Effector memory CD4-positive, alpha-beta T cell (primary cell): ENCODE measurements around the gene TRIM63.

Experiments
- DNase-seq, 3 donors: peaks; one replicate each; pipeline ENCODE4 v3.0.0-alpha.2; 2020
- H3K27ac ChIP-seq: 2 replicates; pipeline ENCODE4 v1.7.0; 2013; ENCODE audit warnings: mild to moderate bottlenecking, low read length, moderate library complexity; ENCODE audit not compliant: insufficient read depth, poor library complexity, severe bottlenecking
- H3K27me3 ChIP-seq: replicated peaks from 2 replicates; pipeline ENCODE4 v1.7.0; 2013; ENCODE audit warnings: mild to moderate bottlenecking, low read length; ENCODE audit not compliant: insufficient read depth, control insufficient read depth, poor library complexity, severe bottlenecking
- H3K36me3 ChIP-seq: 2 replicates; pipeline ENCODE4 v1.7.0; 2013; ENCODE audit warnings: mild to moderate bottlenecking, low read length, moderate library complexity; ENCODE audit not compliant: control insufficient read depth, insufficient read depth
- H3K4me1 ChIP-seq: 2 replicates; pipeline ENCODE4 v1.7.0; 2013; ENCODE audit warnings: low read length, mild to moderate bottlenecking; ENCODE audit not compliant: control insufficient read depth, insufficient read depth, poor library complexity, severe bottlenecking
- H3K4me3 ChIP-seq: 2 replicates; pipeline ENCODE4 v1.7.0; 2013; ENCODE audit warnings: low read length, low read depth, mild to moderate bottlenecking; ENCODE audit not compliant: insufficient read depth, poor library complexity, severe bottlenecking
- H3K9me3 ChIP-seq: 2 replicates; pipeline ENCODE4 v1.7.0; 2013; ENCODE audit warnings: mild to moderate bottlenecking, low read length, moderate library complexity; ENCODE audit not compliant: control insufficient read depth

Gene TRIM63

GRCh38 chr1:26045722-26046245 is 21.6 kb downstream of the TRIM63 start, which contains the start of gene SLC30A2:
SLC30A2 (minus strand) TSS chr1:26046118; CDS start chr1:26045896, 222 bp downstream.
- no peak within 1 kb of the TSS for H3K27ac ChIP-seq
- no peaks in the 10 kb centered on the region for H3K9me3 ChIP-seq
- H3K27me3 ChIP-seq = peaks cover 35% of the 10 kb centered on the region
- H3K4me3 ChIP-seq = no peak within 1 kb of the TSS
- no peaks in the 10 kb centered on the region for H3K36me3 ChIP-seq
- peaks cover 3% of the 10 kb centered on the region for H3K4me1 ChIP-seq
- DNase-seq = no peak

- Histone ChIP-seq H3K4me3 (no peak overlapping the region), H3K36me3 (no peaks in the 10 kb centered on the region), H3K9me3 (no peaks in the 10 kb centered on the region), H3K4me1 (peaks cover 3% of the 10 kb centered on the region), H3K27me3 (peaks cover 35% of the 10 kb centered on the region), H3K27ac (no peak overlapping the region)
- DNase-seq = no peak
These were observed 22.3 kb downstream of the TRIM63 start for GRCh38 chr1:26044971-26045721.

- Histone ChIP-seq H3K4me1 (peaks cover 3% of the 10 kb centered on the region), H3K9me3 (no peaks in the 10 kb centered on the region), H3K27me3 (peaks cover 35% of the 10 kb centered on the region), H3K27ac (no peak overlapping the region), H3K4me3 (no peak overlapping the region), H3K36me3 (no peaks in the 10 kb centered on the region)
- no peak for DNase-seq
These were observed 23.0 kb downstream of the TRIM63 start for GRCh38 chr1:26044414-26044813.

GRCh38 chr1:26043765-26044164 is 23.7 kb downstream of the TRIM63 start:
- no peak overlapping the region for H3K27ac ChIP-seq
- H3K4me1 ChIP-seq = peaks cover 3% of the 10 kb centered on the region
- no peak for DNase-seq
- H3K36me3 ChIP-seq = no peaks in the 10 kb centered on the region
- no peaks in the 10 kb centered on the region for H3K9me3 ChIP-seq
- H3K27me3 ChIP-seq = peaks cover 35% of the 10 kb centered on the region
- no peak overlapping the region for H3K4me3 ChIP-seq

- no peak for DNase-seq
- H3K4me3 ChIP-seq = no peak overlapping the region
- peaks cover 26% of the 10 kb centered on the region for H3K27me3 ChIP-seq
- no peak overlapping the region for H3K27ac ChIP-seq
- H3K9me3 ChIP-seq = no peaks in the 10 kb centered on the region
- peaks cover 3% of the 10 kb centered on the region for H3K4me1 ChIP-seq
- no peaks in the 10 kb centered on the region for H3K36me3 ChIP-seq
These were observed 25.5 kb downstream of the TRIM63 start for GRCh38 chr1:26041978-26042377.

GRCh38 chr1:26041401-26041800 is 26.0 kb downstream of the TRIM63 start:
- Histone ChIP-seq H3K27ac (no peak overlapping the region), H3K36me3 (no peaks in the 10 kb centered on the region), H3K27me3 (peaks cover 20% of the 10 kb centered on the region), H3K4me3 (no peak overlapping the region), H3K4me1 (peaks cover 3% of the 10 kb centered on the region), H3K9me3 (no peaks in the 10 kb centered on the region)
- DNase-seq = no peak

GRCh38 chr1:26038904-26039303 is 28.5 kb downstream of the TRIM63 start:
- peaks cover 4% of the 10 kb centered on the region for H3K27me3 ChIP-seq

GRCh38 chr1:26038477-26038876 is 29.0 kb downstream of the TRIM63 start:
- Histone ChIP-seq H3K4me1 (peaks cover 9% of the 10 kb centered on the region), H3K27ac (no peak overlapping the region), H3K9me3 (no peaks in the 10 kb centered on the region), H3K36me3 (no peaks in the 10 kb centered on the region), H3K4me3 (no peak overlapping the region), H3K27me3 (peaks cover 4% of the 10 kb centered on the region)
- no peak for DNase-seq

More at GRCh38 chr1:26038904-26039303, 28.5 kb downstream of the TRIM63 start:
- Histone ChIP-seq H3K4me1 (peaks cover 9% of the 10 kb centered on the region), H3K9me3 (no peaks in the 10 kb centered on the region), H3K4me3 (no peak overlapping the region), H3K27ac (no peak overlapping the region), H3K36me3 (no peaks in the 10 kb centered on the region)
- no peak for DNase-seq

- Histone ChIP-seq H3K4me3 (no peak overlapping the region), H3K27me3 (peaks cover 4% of the 10 kb centered on the region)
These were observed 29.5 kb downstream of the TRIM63 start for GRCh38 chr1:26037904-26038303.

GRCh38 chr1:26036756-26037281 is 30.6 kb downstream of the TRIM63 start:
- H3K9me3 ChIP-seq = no peaks in the 10 kb centered on the region
- no peak for DNase-seq
- H3K4me1 ChIP-seq = peaks cover 9% of the 10 kb centered on the region
- no peaks in the 10 kb centered on the region for H3K27me3 ChIP-seq
- no peak overlapping the region for H3K27ac ChIP-seq
- no peaks in the 10 kb centered on the region for H3K36me3 ChIP-seq
- no peak overlapping the region for H3K4me3 ChIP-seq

More at GRCh38 chr1:26037904-26038303, 29.5 kb downstream of the TRIM63 start:
- no peak for DNase-seq
- no peaks in the 10 kb centered on the region for H3K36me3 ChIP-seq
- H3K4me1 ChIP-seq = peaks cover 9% of the 10 kb centered on the region
- no peak overlapping the region for H3K27ac ChIP-seq
- no peaks in the 10 kb centered on the region for H3K9me3 ChIP-seq
